Tibial artery (tissue), 4 donors: ENCODE results near the gene FOXE3.

Experiments
- DNase-seq, 2 donors: peaks; one replicate each; pipeline ENCODE4 v3.0.0-alpha.2; 2019
- H3K27ac ChIP-seq, 2 donors: fragments of 200-600 bp; sonication (generic) in 1 of 2; 1 replicate in 1 of 2; 2 replicates in 1 of 2; pipeline ENCODE4 v1.5.1; 2018 to 2019; ENCODE audit warnings: mild to moderate bottlenecking in 1 of 2
- H3K27me3 ChIP-seq, 2 donors: fragments of 200-600 bp; sonication (generic) in 1 of 2; one replicate each; pipeline versions ENCODE4 v1.5.1 to v1.6.0; 2016 to 2019
- H3K36me3 ChIP-seq, 3 donors: fragments of 200-600 bp; sonication (generic) in 2 of 3; one replicate each; pipeline ENCODE4 v1.5.1; 2016 to 2019; ENCODE audit warnings: mild to moderate bottlenecking in 2 of 3
- H3K4me1 ChIP-seq, 4 donors: fragments of 200-600 bp; sonication (generic) in 2 of 4; 1 replicate in 3 of 4; 2 replicates in 1 of 4; pipeline ENCODE4 v1.5.1; 2016 to 2019
- H3K4me3 ChIP-seq, 2 donors: fragments of 200-600 bp; sonication (generic) in 1 of 2; 1 replicate in 1 of 2; 2 replicates in 1 of 2; pipeline ENCODE4 v1.5.1; 2018 to 2019; ENCODE audit warnings: mild to moderate bottlenecking in 2 of 2
- H3K9me3 ChIP-seq, 3 donors: fragments of 200-600 bp; sonication (generic) in 1 of 3; one replicate each; pipeline ENCODE4 v1.5.1; 2016 to 2019
- CTCF ChIP-seq, 2 experiments: fragments of 200-600 bp in 1 of 2; fragments of 450-650 bp in 1 of 2; IDR thresholded peaks; one replicate each; pipeline ENCODE4 v1.5.1; 2017 to 2019; ENCODE audit warnings: antibody characterized with exemption in 2 of 2, mild to moderate bottlenecking in 1 of 2, moderate library complexity in 1 of 2
- intact Hi-C: fragments of 100-400 bp; cut with DNase I; formaldehyde crosslinking; loops from one replicate; pipeline ENCODE4 v1.15.0; 2023; ENCODE audit warnings: low total_unique reads

Gene FOXE3

GRCh38 chr1:47409311-47410067 is 6.6 kb upstream of the FOXE3 start:
- DNase-seq: peak in 1 of 2 donors; percentile 38
- intact Hi-C loops: no loop called here
- Histone ChIP-seq H3K36me3 (no peaks in the 10 kb centered on the region), H3K9me3 (no peaks in the 10 kb centered on the region), H3K4me1 (no peaks in the 10 kb centered on the region), H3K4me3 (no peak overlapping the region), H3K27me3 (peaks cover 0 to 4% of the 10 kb centered on the region in 2 donors), H3K27ac (no peak overlapping the region)
- TF ChIP-seq CTCF (IDR thresholded peaks at IDR 0.05): no peak

GRCh38 chr1:47410068-47410455 is 6.0 kb upstream of the FOXE3 start:
- intact Hi-C loops: no loop called here
- Histone ChIP-seq H3K27me3 (peaks cover 0 to 9% of the 10 kb centered on the region in 2 donors), H3K36me3 (no peaks in the 10 kb centered on the region), H3K4me3 (no peak overlapping the region), H3K27ac (no peak overlapping the region), H3K4me1 (no peaks in the 10 kb centered on the region), H3K9me3 (no peaks in the 10 kb centered on the region)
- no peak for TF ChIP-seq CTCF (IDR thresholded peaks at IDR 0.05)
- DNase-seq: no peak

- no peaks in the 10 kb centered on the region for H3K36me3 ChIP-seq
- no peak for TF ChIP-seq CTCF (IDR thresholded peaks at IDR 0.05)
- H3K4me3 ChIP-seq: no peak overlapping the region
These were observed 4.6 kb upstream of the FOXE3 start for GRCh38 chr1:47411436-47411835.

GRCh38 chr1:47412437-47412836 is 3.6 kb upstream of the FOXE3 start:
- DNase-seq: no peak
- H3K27me3 ChIP-seq: peaks cover 0 to 31% of the 10 kb centered on the region in 2 donors
- intact Hi-C loops: no loop called here

More at GRCh38 chr1:47411436-47411835, 4.6 kb upstream of the FOXE3 start:
- no peak for DNase-seq
- H3K4me1 ChIP-seq: peaks cover 0 to under 1% (median under 1%) of the 10 kb centered on the region in 4 donors
- H3K9me3 ChIP-seq: no peaks in the 10 kb centered on the region
- intact Hi-C loops: no loop called here
- no peak overlapping the region for H3K27ac ChIP-seq
- peaks cover 0 to 21% of the 10 kb centered on the region in 2 donors for H3K27me3 ChIP-seq

GRCh38 chr1:47416319-47417169 is 459 bp downstream of the FOXE3 start:
- no peak for TF ChIP-seq CTCF (IDR thresholded peaks at IDR 0.05)
- Histone ChIP-seq H3K27me3 (peaks cover 0 to 48% of the 10 kb centered on the region in 2 donors), H3K4me3 (peak overlapping the region in 1 of 2 donors; percentile 36), H3K27ac (no peak overlapping the region), H3K9me3 (no peaks in the 10 kb centered on the region), H3K4me1 (peaks cover 0 to 7% (median 4%) of the 10 kb centered on the region in 4 donors), H3K36me3 (no peaks in the 10 kb centered on the region)
- intact Hi-C loops: no loop called here
- no peak for DNase-seq

More at GRCh38 chr1:47412437-47412836, 3.6 kb upstream of the FOXE3 start:
- Histone ChIP-seq H3K4me3 (no peak overlapping the region), H3K36me3 (no peaks in the 10 kb centered on the region), H3K4me1 (peaks cover 0 to 7% (median 4%) of the 10 kb centered on the region in 4 donors), H3K27ac (no peak overlapping the region), H3K9me3 (no peaks in the 10 kb centered on the region)
- no peak for TF ChIP-seq CTCF (IDR thresholded peaks at IDR 0.05)
